ENCODE results near the gene PIK3R6.
"Not testable (repeated sequence)": the region's sequence is repeated elsewhere in the genome, so short reads cannot be mapped to it uniquely, and the experiment has no call there.

The PIK3R6 gene

GRCh38 chr17:8818047-8818446 is 49.4 kb downstream of the PIK3R6 start:
- no peaks in the 10 kb centered on the region for H3K27me3 ChIP-seq (ENCODE audit: insufficient read depth, low read depth)
- no peak overlapping the region for H3K9ac ChIP-seq
- H2AFZ ChIP-seq (ENCODE audit: low read depth), result no peak overlapping the region
- no peaks in the 10 kb centered on the region for H4K20me1 ChIP-seq (ENCODE audit: insufficient read depth)
- no peak overlapping the region for H3K4me2 ChIP-seq
- H3K4me1 ChIP-seq (ENCODE audit: low read depth, poor library complexity, severe bottlenecking), result no peaks in the 10 kb centered on the region
- no peak overlapping the region for H3K4me3 ChIP-seq (IDR thresholded peaks at IDR 0.05; ENCODE audit: insufficient read depth, low read depth, low read length)
- no peak for TF ChIP-seq CTCF (conservative IDR thresholded peaks at IDR 0.05; ENCODE audit: low read depth, low read length)
- no peaks in the 10 kb centered on the region for H3K79me2 ChIP-seq (ENCODE audit: insufficient read depth, low read depth)
- H3K36me3 ChIP-seq (ENCODE audit: insufficient read depth), result no peaks in the 10 kb centered on the region
- H3K27ac ChIP-seq, result no peak overlapping the region

GRCh38 chr17:8806926-8807550 is 60.4 kb downstream of the PIK3R6 start:
- no peak for TF ChIP-seq CTCF (conservative IDR thresholded peaks at IDR 0.05; ENCODE audit: low read depth, low read length)
- Histone ChIP-seq H3K4me1 (ENCODE audit: low read depth, poor library complexity, severe bottlenecking) (no peaks in the 10 kb centered on the region), H4K20me1 (ENCODE audit: insufficient read depth) (no peaks in the 10 kb centered on the region), H3K27me3 (ENCODE audit: insufficient read depth, low read depth) (no peaks in the 10 kb centered on the region), H3K27ac (no peak overlapping the region), H3K4me3 (IDR thresholded peaks at IDR 0.05; ENCODE audit: insufficient read depth, low read depth, low read length) (no peak overlapping the region), H3K9ac (no peak overlapping the region), H3K79me2 (ENCODE audit: insufficient read depth, low read depth) (no peaks in the 10 kb centered on the region), H3K4me2 (no peak overlapping the region), H2AFZ (ENCODE audit: low read depth) (no peak overlapping the region), H3K36me3 (ENCODE audit: insufficient read depth) (no peaks in the 10 kb centered on the region)

- TF ChIP-seq CTCF (conservative IDR thresholded peaks at IDR 0.05; ENCODE audit: low read depth, low read length), result no peak
- no peak overlapping the region for H3K4me2 ChIP-seq
- no peaks in the 10 kb centered on the region for H3K79me2 ChIP-seq (ENCODE audit: insufficient read depth, low read depth)
- no peaks in the 10 kb centered on the region for H3K36me3 ChIP-seq (ENCODE audit: insufficient read depth)
- H3K9ac ChIP-seq, result no peak overlapping the region
- no peaks in the 10 kb centered on the region for H3K27me3 ChIP-seq (ENCODE audit: insufficient read depth, low read depth)
- H4K20me1 ChIP-seq (ENCODE audit: insufficient read depth), result no peaks in the 10 kb centered on the region
- no peaks in the 10 kb centered on the region for H3K4me1 ChIP-seq (ENCODE audit: low read depth, poor library complexity, severe bottlenecking)
- no peak overlapping the region for H2AFZ ChIP-seq (ENCODE audit: low read depth)
- H3K4me3 ChIP-seq (IDR thresholded peaks at IDR 0.05; ENCODE audit: insufficient read depth, low read depth, low read length), result no peak overlapping the region
- no peak overlapping the region for H3K27ac ChIP-seq
These were observed 61.1 kb downstream of the PIK3R6 start for GRCh38 chr17:8806253-8806925.

GRCh38 chr17:8805396-8805795 is 62.1 kb downstream of the PIK3R6 start:
- not testable (repeated sequence) for H3K4me2 ChIP-seq; H3K4me1 ChIP-seq (ENCODE audit: low read depth, poor library complexity, severe bottlenecking); H3K79me2 ChIP-seq (ENCODE audit: insufficient read depth, low read depth); H3K9ac ChIP-seq; H4K20me1 ChIP-seq (ENCODE audit: insufficient read depth); H3K27me3 ChIP-seq (ENCODE audit: insufficient read depth, low read depth); H2AFZ ChIP-seq (ENCODE audit: low read depth); H3K36me3 ChIP-seq (ENCODE audit: insufficient read depth); H3K27ac ChIP-seq; H3K4me3 ChIP-seq (IDR thresholded peaks at IDR 0.05; ENCODE audit: insufficient read depth, low read depth, low read length)
